OCI-LY1 (cell line): ENCODE data around the gene TMEM200C.

Source experiments
- H2AFZ ChIP-seq: fragments of 200-600 bp; sonication (generic), shearing (Covaris generic); 2 replicates; pipeline ENCODE4 v1.6.0; 2014; ENCODE audit warnings: antibody characterized with exemption, mild to moderate bottlenecking, low read length
- H3F3A ChIP-seq: fragments of 200-600 bp; sonication (generic), shearing (Covaris generic); 2 replicates; pipeline ENCODE4 v1.6.0; 2014; ENCODE audit warnings: mild to moderate bottlenecking, antibody characterized with exemption, low read length, moderate library complexity; ENCODE audit not compliant: insufficient read depth
- H3K27ac ChIP-seq: fragments of 200-600 bp; sonication (generic); 2 replicates; pipeline ENCODE4 v1.5.1; 2014; ENCODE audit warnings: low read length, mixed run types, mild to moderate bottlenecking, low read depth; ENCODE audit not compliant: poor library complexity, severe bottlenecking
- H3K27me3 ChIP-seq: fragments of 200-600 bp; sonication (generic); 2 replicates; pipeline ENCODE4 v1.6.0; 2014; ENCODE audit warnings: antibody characterized with exemption, mild to moderate bottlenecking, low read length, moderate library complexity; ENCODE audit not compliant: insufficient read depth
- H3K36me3 ChIP-seq: fragments of 200-600 bp; sonication (generic); 2 replicates; pipeline ENCODE4 v1.6.1; 2014; ENCODE audit warnings: mild to moderate bottlenecking, antibody characterized with exemption, low read length, moderate library complexity, mixed read lengths; ENCODE audit not compliant: insufficient read depth
- H3K4me1 ChIP-seq: fragments of 200-600 bp; sonication (generic); 2 replicates; pipeline ENCODE4 v1.5.1; 2014; ENCODE audit warnings: mild to moderate bottlenecking, low read length, moderate library complexity; ENCODE audit not compliant: insufficient read depth, severe bottlenecking
- H3K4me2 ChIP-seq: fragments of 200-600 bp; sonication (generic), shearing (Covaris generic); 2 replicates; pipeline ENCODE4 v1.6.1; 2014; ENCODE audit warnings: low read length
- H3K4me3 ChIP-seq: fragments of 200-600 bp; sonication (generic); 2 replicates; pipeline ENCODE4 v1.5.1; 2014; ENCODE audit warnings: low read length, low read depth, mild to moderate bottlenecking, mixed read lengths; ENCODE audit not compliant: poor library complexity, severe bottlenecking
- H3K79me2 ChIP-seq: fragments of 200-600 bp; shearing (Covaris generic); 2 replicates; pipeline ENCODE4 v1.6.1; 2016; ENCODE audit warnings: mixed run types, low read length, mixed read lengths; ENCODE audit not compliant: insufficient read depth
- H3K9ac ChIP-seq: fragments of 200-600 bp; sonication (generic), shearing (Covaris generic); 2 replicates; pipeline ENCODE4 v1.6.1; 2014; ENCODE audit warnings: mild to moderate bottlenecking, low read length, mixed read lengths
- H3K9me2 ChIP-seq: fragments of 200-600 bp; sonication (generic), shearing (Covaris generic); 2 replicates; pipeline ENCODE4 v1.6.1; 2014; ENCODE audit warnings: low read depth, mild to moderate bottlenecking, low read length, mixed read lengths
- H3K9me3 ChIP-seq: fragments of 200-600 bp; shearing (Covaris generic); 2 replicates; pipeline ENCODE4 v1.6.1; 2014; ENCODE audit warnings: low read length, mixed read lengths
- H4K20me1 ChIP-seq: fragments of 200-600 bp; sonication (generic), shearing (Covaris generic); 2 replicates; pipeline ENCODE4 v1.6.0; 2016; ENCODE audit warnings: mild to moderate bottlenecking, low read length; ENCODE audit not compliant: insufficient read depth
- EZH2 ChIP-seq: fragments of 200-600 bp; sonication (generic), shearing (Covaris generic); IDR thresholded peaks from 2 replicates; pipeline ENCODE4 v1.8.0; 2017; ENCODE audit warnings: borderline replicate concordance, mixed run types, mild to moderate bottlenecking, antibody characterized with exemption, low read length, moderate library complexity, mixed read lengths
- TF ChIP-seq, protein P1 (sequence below): fragments of 200-600 bp; sonication (generic), shearing (Covaris generic); IDR thresholded peaks from 2 replicates; pipeline ENCODE4 v1.5.1; 2017; ENCODE audit warnings: mild to moderate bottlenecking, antibody characterized with exemption, low read length, moderate library complexity, mixed read lengths

The TMEM200C gene

DNA sequence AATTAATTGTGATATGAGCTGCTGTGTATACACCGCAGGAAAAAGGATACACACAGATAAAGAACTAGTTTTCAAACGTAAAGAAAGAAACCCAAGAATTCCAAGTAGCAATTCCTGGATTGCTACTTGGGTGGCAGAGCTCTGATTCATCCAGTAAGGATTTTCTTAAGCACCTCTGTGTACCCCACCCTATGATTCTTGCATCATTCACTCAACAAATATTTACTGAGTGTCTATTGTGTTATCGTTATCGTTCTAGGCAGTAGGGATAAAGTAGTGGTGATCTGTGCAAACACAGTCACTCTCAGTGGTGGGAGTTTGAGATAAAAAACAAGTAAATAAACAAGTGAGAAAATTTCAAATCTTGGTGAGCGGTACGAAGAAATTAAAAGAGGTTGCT, 4.9 kb upstream of the TMEM200C start:
- H3K9me2 ChIP-seq, result no peaks in the 10 kb centered on the region
- H4K20me1 ChIP-seq, result no peaks in the 10 kb centered on the region
- H3K9ac ChIP-seq, result no peak overlapping the region
- no peak overlapping the region for H2AFZ ChIP-seq
- H3K27ac ChIP-seq, result no peak overlapping the region
- H3K4me1 ChIP-seq, result no peaks in the 10 kb centered on the region
- no peaks in the 10 kb centered on the region for H3K36me3 ChIP-seq
- no peaks in the 10 kb centered on the region for H3F3A ChIP-seq
- H3K79me2 ChIP-seq, result no peaks in the 10 kb centered on the region
- H3K27me3 ChIP-seq, result peaks cover 6% of the 10 kb centered on the region; the same call in 1 of the 2 replicates
- no peak overlapping the region for H3K4me3 ChIP-seq
- H3K9me3 ChIP-seq, result no peaks in the 10 kb centered on the region
- no peak for TF ChIP-seq EZH2
- TF ChIP-seq, protein P1, sequence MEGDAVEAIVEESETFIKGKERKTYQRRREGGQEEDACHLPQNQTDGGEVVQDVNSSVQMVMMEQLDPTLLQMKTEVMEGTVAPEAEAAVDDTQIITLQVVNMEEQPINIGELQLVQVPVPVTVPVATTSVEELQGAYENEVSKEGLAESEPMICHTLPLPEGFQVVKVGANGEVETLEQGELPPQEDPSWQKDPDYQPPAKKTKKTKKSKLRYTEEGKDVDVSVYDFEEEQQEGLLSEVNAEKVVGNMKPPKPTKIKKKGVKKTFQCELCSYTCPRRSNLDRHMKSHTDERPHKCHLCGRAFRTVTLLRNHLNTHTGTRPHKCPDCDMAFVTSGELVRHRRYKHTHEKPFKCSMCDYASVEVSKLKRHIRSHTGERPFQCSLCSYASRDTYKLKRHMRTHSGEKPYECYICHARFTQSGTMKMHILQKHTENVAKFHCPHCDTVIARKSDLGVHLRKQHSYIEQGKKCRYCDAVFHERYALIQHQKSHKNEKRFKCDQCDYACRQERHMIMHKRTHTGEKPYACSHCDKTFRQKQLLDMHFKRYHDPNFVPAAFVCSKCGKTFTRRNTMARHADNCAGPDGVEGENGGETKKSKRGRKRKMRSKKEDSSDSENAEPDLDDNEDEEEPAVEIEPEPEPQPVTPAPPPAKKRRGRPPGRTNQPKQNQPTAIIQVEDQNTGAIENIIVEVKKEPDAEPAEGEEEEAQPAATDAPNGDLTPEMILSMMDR, result no peak
- no peak overlapping the region for H3K4me2 ChIP-seq

DNA sequence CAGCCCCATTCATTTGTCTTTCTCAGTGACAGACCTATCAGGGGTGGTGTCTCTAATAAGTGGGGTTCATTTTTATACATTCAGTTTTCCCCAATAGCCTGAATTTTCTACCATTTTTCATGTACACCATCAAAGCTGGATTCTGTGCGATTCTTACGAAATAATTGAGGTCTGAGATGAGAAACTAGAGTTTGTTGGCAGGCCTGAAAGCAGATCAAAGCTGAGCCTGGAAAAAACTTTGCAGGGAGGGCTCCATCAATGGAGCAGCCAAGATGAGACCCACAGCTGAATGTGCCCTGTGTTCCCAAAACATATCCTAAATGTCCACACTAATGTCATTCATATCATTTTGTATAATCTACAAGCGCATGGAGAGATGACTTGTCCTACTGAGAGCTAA, 4.5 kb upstream of the TMEM200C start:
- no peak overlapping the region for H3K9ac ChIP-seq
- no peaks in the 10 kb centered on the region for H3F3A ChIP-seq
- no peaks in the 10 kb centered on the region for H3K9me3 ChIP-seq
- H3K9me2 ChIP-seq, result no peaks in the 10 kb centered on the region
- H3K4me1 ChIP-seq, result no peaks in the 10 kb centered on the region
- no peak overlapping the region for H3K4me3 ChIP-seq
- no peak for TF ChIP-seq EZH2
- TF ChIP-seq, protein P1, result no peak
- no peaks in the 10 kb centered on the region for H4K20me1 ChIP-seq
- no peaks in the 10 kb centered on the region for H3K36me3 ChIP-seq
- H3K4me2 ChIP-seq, result no peak overlapping the region
- H3K27me3 ChIP-seq, result peaks cover 6% of the 10 kb centered on the region; the same call in 1 of the 2 replicates
- H3K79me2 ChIP-seq, result no peaks in the 10 kb centered on the region
- no peak overlapping the region for H3K27ac ChIP-seq
- H2AFZ ChIP-seq, result no peak overlapping the region

DNA sequence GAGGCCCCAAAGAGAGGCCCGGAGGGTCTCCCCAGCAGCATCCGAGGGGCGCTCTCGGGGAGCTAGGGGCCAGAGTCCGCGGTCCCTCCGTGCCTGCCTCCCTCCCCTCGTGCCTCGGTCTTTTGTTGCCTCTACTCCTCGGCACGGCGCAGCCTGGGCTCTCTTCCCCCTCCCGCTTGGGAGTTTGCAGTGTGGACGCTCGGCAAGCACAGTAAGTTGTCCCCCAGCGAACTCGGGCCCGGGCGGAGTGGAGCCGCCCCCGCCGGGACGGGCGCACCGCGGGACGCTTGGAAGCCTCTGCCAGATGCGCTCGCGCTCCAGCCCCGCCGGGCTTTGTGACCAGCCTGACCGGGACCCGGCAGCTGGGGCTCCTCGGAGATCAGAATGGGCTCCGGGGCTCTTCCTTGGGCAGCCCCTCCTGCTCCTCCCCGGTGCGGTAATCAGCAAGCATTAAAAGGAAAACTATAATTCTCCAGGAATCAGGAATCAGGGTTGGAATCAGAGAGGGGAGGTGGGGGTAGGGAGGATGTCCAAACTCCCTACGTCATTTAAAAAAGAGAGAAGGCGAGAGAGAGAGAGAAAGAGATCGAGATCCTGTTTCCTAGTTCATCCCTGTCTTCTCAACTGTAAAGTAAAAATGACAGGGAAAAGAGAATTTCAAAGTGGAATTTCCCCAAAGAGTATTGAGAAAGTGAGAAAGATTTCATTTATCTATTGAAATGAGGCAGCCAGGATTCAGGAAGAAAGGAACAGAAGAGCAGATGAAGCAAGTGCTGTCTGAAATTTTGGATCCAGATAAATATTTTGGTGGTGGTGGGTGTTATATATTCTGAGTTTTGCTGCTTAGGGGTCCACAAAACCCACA, 786 bp upstream of the TMEM200C start:
- Histone ChIP-seq H2AFZ (no peak overlapping the region), H3K4me2 (no peak overlapping the region), H3K27me3 (peaks cover 6% of the 10 kb centered on the region; the same call in 1 of the 2 replicates)

More for the DNA sequence above, 786 bp upstream of the TMEM200C start:
- Histone ChIP-seq H4K20me1 (no peaks in the 10 kb centered on the region), H3K4me1 (no peaks in the 10 kb centered on the region), H3K4me3 (no peak overlapping the region), H3K9ac (no peak overlapping the region), H3K9me2 (no peaks in the 10 kb centered on the region), H3K9me3 (no peaks in the 10 kb centered on the region), H3K36me3 (no peaks in the 10 kb centered on the region), H3K79me2 (no peaks in the 10 kb centered on the region), H3F3A (no peaks in the 10 kb centered on the region), H3K27ac (no peak overlapping the region)
- TF ChIP-seq, protein P1, result no peak
- TF ChIP-seq EZH2, result no peak
